H1 (cell line): ENCODE results near the gene IL3. TPM values are rescaled to one million over a fixed set of nuclear protein-coding genes. Genes with fewer than 3 reads are reported as not detected.

Experiments
- CTCF ChIA-PET: fragments of 300-600 bp; sonication (Branson Sonifier 250); formaldehyde crosslinking; loops from one replicate; lab custom pipeline; 2021; ENCODE audit not compliant: partially characterized antibody; lab: Charles Lee
- POLR2A ChIA-PET: fragments of 300-600 bp; sonication (Branson Sonifier 250); formaldehyde crosslinking; loops from one replicate; lab custom pipeline; 2021; ENCODE audit warnings: inconsistent platforms; ENCODE audit not compliant: partially characterized antibody; lab: Charles Lee
- DNase-seq, 2 experiments: peaks; one replicate each; pipeline versions ENCODE4 v3.0.0 to v3.0.0-alpha.2; 2010 to 2022; ENCODE audit warnings: low spot score in 2 of 2, low read depth in 1 of 2, mixed read lengths in 1 of 2
- FAIRE-seq: peaks from 2 replicates; lab custom pipeline; 2011; peaks lifted over from hg19 to GRCh38; lab: Jason Lieb, UNC
- H2AFZ ChIP-seq: 2 replicates; pipeline ENCODE4 v1.8.1; 2012; ENCODE audit warnings: low read length, inconsistent platforms
- H2AK5ac ChIP-seq: 2 replicates; pipeline ENCODE4 v1.6.1; 2013; ENCODE audit warnings: low read depth, low read length
- H2BK120ac ChIP-seq: replicated peaks from 2 replicates; pipeline ENCODE3; 2013; ENCODE audit warnings: low read depth, low read length, inconsistent platforms
- H2BK12ac ChIP-seq: 2 replicates; pipeline ENCODE4 v1.6.1; 2013; ENCODE audit warnings: low read depth, low read length
- H2BK15ac ChIP-seq: 2 replicates; pipeline ENCODE4 v1.6.1; 2013; ENCODE audit warnings: low read length
- H2BK20ac ChIP-seq: 2 replicates; pipeline ENCODE4 v1.6.1; 2013; ENCODE audit warnings: low read length
- H2BK5ac ChIP-seq: 2 replicates; pipeline ENCODE4 v1.6.1; 2013; ENCODE audit warnings: low read depth, low read length
- H3K14ac ChIP-seq: 2 replicates; pipeline ENCODE4 v1.6.1; 2013; ENCODE audit warnings: inconsistent platforms; ENCODE audit not compliant: insufficient read length
- H3K18ac ChIP-seq: 2 replicates; pipeline ENCODE4 v1.6.1; 2013; ENCODE audit warnings: low read length; ENCODE audit errors: extremely low read depth
- H3K23ac ChIP-seq: 2 replicates; pipeline ENCODE4 v1.6.1; 2013; ENCODE audit warnings: inconsistent platforms; ENCODE audit not compliant: insufficient read length
- H3K23me2 ChIP-seq: 2 replicates; pipeline ENCODE4 v1.6.1; 2013; ENCODE audit warnings: low read depth, low read length
- H3K27ac ChIP-seq: 2 replicates; pipeline ENCODE4 v1.6.1; 2011; ENCODE audit warnings: low read depth, low read length, inconsistent platforms
- H3K27me3 ChIP-seq, 4 experiments: replicated peaks in 1 of 4; 1 replicate in 1 of 4; 2 replicates in 3 of 4; pipeline versions ENCODE4 v1.6.1 to v1.8.1; 2011 to 2013; ENCODE audit warnings: low read length in 3 of 4, mild to moderate bottlenecking in 3 of 4, inconsistent platforms in 2 of 4, mixed read lengths in 2 of 4, moderate library complexity in 1 of 4; ENCODE audit not compliant: control insufficient read depth in 3 of 4, insufficient read depth in 3 of 4; ENCODE audit errors: extremely low read depth in 1 of 4
- H3K36me3 ChIP-seq, 4 experiments: 2 replicates each; pipeline versions ENCODE4 v1.6.1 to v1.8.1; 2011 to 2013; ENCODE audit warnings: mild to moderate bottlenecking in 4 of 4, low read length in 3 of 4, moderate library complexity in 2 of 4, control low read depth in 1 of 4, inconsistent platforms in 1 of 4; ENCODE audit not compliant: insufficient read depth in 4 of 4, control insufficient read depth in 2 of 4
- H3K4ac ChIP-seq: replicated peaks from 2 replicates; pipeline ENCODE3; 2013; ENCODE audit warnings: low read length, low read depth, mixed read lengths, inconsistent platforms; ENCODE audit not compliant: insufficient read length
- H3K4me1 ChIP-seq, 4 experiments: replicated peaks in 1 of 4; 1 replicate in 1 of 4; 2 replicates in 3 of 4; pipeline versions ENCODE4 v1.6.1 to v1.8.1; 2011 to 2013; ENCODE audit warnings: low read length in 3 of 4, inconsistent platforms in 2 of 4, mixed read lengths in 1 of 4; ENCODE audit not compliant: insufficient read depth in 4 of 4, control insufficient read depth in 3 of 4
- H3K4me2 ChIP-seq, 2 experiments: 2 replicates each; pipeline versions ENCODE4 v1.6.1 to v1.8.1; 2011 to 2013; ENCODE audit warnings: low read depth in 2 of 2, low read length in 2 of 2, control low read depth in 1 of 2, inconsistent platforms in 1 of 2, mild to moderate bottlenecking in 1 of 2; ENCODE audit not compliant: insufficient read depth in 1 of 2
- H3K4me3 ChIP-seq, 4 experiments: fragments of 200-600, 300-600 bp in 1 of 4; sonication (generic), shearing (Covaris generic), sonication (Bioruptor Twin) in 1 of 4; 2 replicates each; pipeline versions ENCODE4 v1.5.1 to v1.8.1; 2011 to 2016; ENCODE audit warnings: low read length in 4 of 4, low read depth in 3 of 4, control low read depth in 2 of 4, inconsistent platforms in 2 of 4, mild to moderate bottlenecking in 2 of 4, mixed read lengths in 1 of 4, moderate library complexity in 1 of 4; ENCODE audit not compliant: insufficient read depth in 2 of 4; ENCODE audit errors: extremely low read depth in 1 of 4
- H3K56ac ChIP-seq: replicated peaks from 2 replicates; pipeline ENCODE3; 2013; ENCODE audit warnings: low read depth, mild to moderate bottlenecking, mixed read lengths, low read length, inconsistent platforms; ENCODE audit not compliant: insufficient read length
- H3K79me1 ChIP-seq: 2 replicates; pipeline ENCODE4 v1.6.1; 2013; ENCODE audit warnings: low read depth, low read length, control low read depth
- H3K79me2 ChIP-seq, 2 experiments: 2 replicates each; pipeline versions ENCODE4 v1.6.1 to v1.8.1; 2012 to 2013; ENCODE audit warnings: low read length in 2 of 2, mild to moderate bottlenecking in 2 of 2, inconsistent platforms in 1 of 2; ENCODE audit not compliant: insufficient read depth in 2 of 2, control insufficient read depth in 1 of 2
- H3K9ac ChIP-seq, 4 experiments: replicated peaks in 1 of 4; 1 replicate in 1 of 4; 2 replicates in 3 of 4; pipeline versions ENCODE4 v1.6.1 to v1.8.1; 2011 to 2013; ENCODE audit warnings: low read depth in 3 of 4, low read length in 3 of 4, control low read depth in 2 of 4, mild to moderate bottlenecking in 2 of 4, moderate library complexity in 2 of 4, inconsistent platforms in 1 of 4; ENCODE audit errors: extremely low read depth in 1 of 4
- H3K9me3 ChIP-seq, 2 experiments: 2 replicates each; pipeline versions ENCODE4 v1.6.1 to v1.8.1; 2012 to 2013; ENCODE audit warnings: mild to moderate bottlenecking in 2 of 2, moderate library complexity in 2 of 2, control low read depth in 1 of 2, inconsistent platforms in 1 of 2, low read depth in 1 of 2, low read length in 1 of 2, mixed read lengths in 1 of 2; ENCODE audit not compliant: insufficient read depth in 2 of 2
- H4K20me1 ChIP-seq, 2 experiments: replicated peaks in 1 of 2; 2 replicates each; pipeline versions ENCODE3 to v1.8.1; 2011 to 2013; ENCODE audit warnings: inconsistent platforms in 2 of 2, low read length in 2 of 2, mild to moderate bottlenecking in 1 of 2; ENCODE audit not compliant: insufficient read depth in 2 of 2, control insufficient read depth in 1 of 2
- H4K5ac ChIP-seq: 2 replicates; pipeline ENCODE4 v1.6.1; 2013; ENCODE audit warnings: low read length, low read depth, mixed read lengths, inconsistent platforms; ENCODE audit not compliant: insufficient read length
- H4K8ac ChIP-seq: 2 replicates; pipeline ENCODE4 v1.8.0; 2013; ENCODE audit warnings: mild to moderate bottlenecking, moderate library complexity, low read length, inconsistent platforms; ENCODE audit not compliant: insufficient read depth; ENCODE audit errors: extremely low read depth
- H4K91ac ChIP-seq: replicated peaks from 2 replicates; pipeline ENCODE3; 2013; ENCODE audit warnings: low read length, mixed read lengths, inconsistent platforms; ENCODE audit not compliant: insufficient read length
- CBX5 ChIP-seq: fragments of 300-800, 300-1000 bp; sonication (generic); IDR thresholded peaks from 2 replicates; pipeline ENCODE4 v1.7.1; 2016; ENCODE audit warnings: antibody characterized with exemption, low read length, low read depth
- CHD2 ChIP-seq: IDR thresholded peaks from 2 replicates; pipeline ENCODE4 v1.6.1; 2012; ENCODE audit warnings: low read length, improper control_type of control experiment
- EZH2 ChIP-seq: fragments of 200-600 bp; sonication (generic); IDR thresholded peaks from 2 replicates; pipeline ENCODE4 v1.7.1; 2012; ENCODE audit warnings: low read depth, mild to moderate bottlenecking, moderate library complexity, low read length, inconsistent platforms; ENCODE audit not compliant: severe bottlenecking
- FOSL1 ChIP-seq: IDR thresholded peaks from 2 replicates; pipeline ENCODE4 v1.6.1; 2011; ENCODE audit warnings: mild to moderate bottlenecking, low read depth, low read length, moderate library complexity; ENCODE audit not compliant: insufficient read depth
- PHF8 ChIP-seq: fragments of 200-600 bp; sonication (generic); conservative IDR thresholded peaks from 2 replicates; pipeline ENCODE4 v1.7.1; 2012; ENCODE audit warnings: low read depth, mild to moderate bottlenecking, inconsistent platforms, low read length, moderate library complexity
- POLR2A ChIP-seq, 2 experiments: IDR thresholded peaks; 1 replicate in 1 of 2; 2 replicates in 1 of 2; pipeline ENCODE4 v1.6.1; 2011; ENCODE audit warnings: low read depth in 2 of 2, low read length in 2 of 2, mild to moderate bottlenecking in 2 of 2; ENCODE audit errors: control extremely low read depth in 1 of 2
- POLR2AphosphoS5 ChIP-seq: IDR thresholded peaks from 2 replicates; pipeline ENCODE4 v1.6.1; 2011; ENCODE audit warnings: low read depth, low read length
- POU5F1 ChIP-seq: IDR thresholded peaks from 2 replicates; pipeline ENCODE4 v1.6.1; 2011; ENCODE audit warnings: low read depth, mild to moderate bottlenecking, low read length, moderate library complexity
- RAD21 ChIP-seq, 2 experiments: IDR thresholded peaks in 1 of 2; conservative IDR thresholded peaks in 1 of 2; 2 replicates each; pipeline ENCODE4 v1.6.1; 2011; ENCODE audit warnings: low read depth in 2 of 2, low read length in 2 of 2, improper control_type of control experiment in 1 of 2, inconsistent platforms in 1 of 2, mild to moderate bottlenecking in 1 of 2, moderate library complexity in 1 of 2
- RXRA ChIP-seq: IDR thresholded peaks from 2 replicates; pipeline ENCODE4 v1.6.1; 2011; ENCODE audit warnings: low read depth, mild to moderate bottlenecking, low read length, moderate library complexity; ENCODE audit not compliant: insufficient read depth
- SAP30 ChIP-seq: fragments of 300-600 bp; sonication (generic); IDR thresholded peaks from 2 replicates; pipeline ENCODE4 v1.7.1; 2012; ENCODE audit warnings: low read length, moderate library complexity, mild to moderate bottlenecking, inconsistent platforms; ENCODE audit not compliant: insufficient read depth, insufficient replicate concordance
- SIRT6 ChIP-seq: IDR thresholded peaks from one replicate; pipeline ENCODE4 v1.7.1; 2012; ENCODE audit warnings: low read length, inconsistent platforms
- TAF7 ChIP-seq: optimal IDR thresholded peaks from 2 replicates; pipeline ENCODE3; 2011; ENCODE audit warnings: low read depth, mild to moderate bottlenecking, inconsistent platforms, low read length, moderate library complexity, borderline replicate concordance
- WGBS, 2 experiments: shearing (Covaris generic) in 1 of 2; methylation state at CpG; one replicate each; pipeline versions ENCODE4 v1.1.6 to v1.1.7; 2013 to 2015; ENCODE audit warnings: low lambda C conversion rate in 2 of 2, mixed read lengths in 2 of 2, inconsistent platforms in 1 of 2, low coverage in 1 of 2, missing lambda C conversion rate in 1 of 2; ENCODE audit not compliant: insufficient replicate concordance in 2 of 2, insufficient coverage in 1 of 2, insufficient read length in 1 of 2; ENCODE audit errors: extremely low coverage in 1 of 2, missing lambda C conversion rate in 1 of 2; 5-methylcytosine and 5-hydroxymethylcytosine counted together
- polyA plus RNA-seq, 7 experiments: library from polyadenylated mRNA; depleted of rRNA in 3 of 7; stranded (reverse) in 5 of 7; unstranded in 2 of 7; fragments of >200 nt in 5 of 7; fragments of 200-250 nt in 2 of 7; gene quantifications; 1 replicate in 5 of 7; 2 replicates in 1 of 7; 4 replicates in 1 of 7; pipeline versions ENCODE4 v1.2.1 to v1.2.3, GENCODE V29; 2011 to 2013; ENCODE audit warnings: missing spikeins in 2 of 7, mixed read lengths in 2 of 7
- total RNA-seq: library from RNA; stranded (reverse); fragmentation: NEBNext Ultra II Directional; extraction: Animal tissue kit (Norgen Biotek cat#: 25700); gene quantifications from 2 replicates; pipeline ENCODE4 v1.2.1, GENCODE V29; 2021
- TF ChIP-seq, protein P1 (sequence below): IDR thresholded peaks from 2 replicates; pipeline ENCODE4 v1.6.1; 2011; ENCODE audit warnings: low read length, improper control_type of control experiment

IL3 gene
- total and polyA plus RNA-seq, 2 of the 8 experiments (the other 6 are each of a cell fraction or from before 2014, with no cell fraction given): not detected

DNA sequence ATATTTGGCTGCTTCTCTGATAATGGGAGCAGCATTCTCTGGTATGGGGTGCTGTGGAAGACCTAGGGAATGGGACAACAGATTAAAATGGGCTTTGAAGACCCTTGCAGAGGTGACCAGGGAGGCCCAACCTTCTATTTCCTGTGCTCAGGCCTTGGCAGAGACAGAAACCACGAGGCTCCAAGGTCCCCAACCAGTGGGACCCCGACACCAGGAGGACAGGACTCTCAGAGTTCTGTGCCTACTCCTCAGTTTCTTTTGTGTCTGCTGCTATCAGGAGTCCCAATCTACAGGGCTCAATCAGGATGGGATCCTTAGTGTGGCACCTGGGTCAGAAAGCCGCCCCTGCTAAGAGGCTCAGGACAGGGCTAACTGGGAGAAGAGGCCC is 42.5 kb downstream of the IL3 start:
- Histone ChIP-seq H2AK5ac (no peak overlapping the region), H3K4me3 (no peak overlapping the region), H3K23ac (no peak overlapping the region), H3K4me2 (no peak overlapping the region), H2BK20ac (no peak overlapping the region), H3K27ac (no peak overlapping the region), H3K79me2 (no peaks in the 10 kb centered on the region), H3K4me1 (no peaks in the 10 kb centered on the region), H2AFZ (no peak overlapping the region), H3K23me2 (no peaks in the 10 kb centered on the region), H4K20me1 (no peaks in the 10 kb centered on the region), H2BK15ac (no peak overlapping the region), H2BK120ac (no peak overlapping the region), H3K9ac (no peak overlapping the region), H3K9me3 (no peaks in the 10 kb centered on the region), H3K18ac (no peak overlapping the region), H3K36me3 (no peaks in the 10 kb centered on the region), H2BK12ac (no peak overlapping the region), H3K4ac (no peak overlapping the region), H3K14ac (no peak overlapping the region), H2BK5ac (no peak overlapping the region), H4K8ac (no peak overlapping the region), H4K91ac (no peak overlapping the region), H3K27me3 (no peaks in the 10 kb centered on the region), H4K5ac (no peak overlapping the region), H3K79me1 (no peaks in the 10 kb centered on the region), H3K56ac (no peak overlapping the region)
- FAIRE-seq (no peak), DNase-seq (no peak)
- ChIA-PET CTCF (interaction anchor here (1.5 kb wide), 1 partner anchor 40 kb away, joined by 7 read pairs; no protein-coding TSS in a partner anchor), POLR2A (no interaction called here)
- 83% methylated on average over 3 of the region's 3 CpGs; no CpG with 5 or more reads in 1 of the 2 experiments for WGBS, 2 experiments
- TF ChIP-seq FOSL1 (no peak), RXRA (no peak), POLR2A (IDR thresholded peaks at IDR 0.05; ENCODE audit: control extremely low read depth in 1 of 2, low read depth in 2 of 2, low read length in 2 of 2) (no peak), CHD2 (no peak), TAF7 (no peak), POLR2AphosphoS5 (no peak), CBX5 (no peak), SAP30 (no peak), POU5F1 (no peak), SIRT6 (no peak), RAD21 (IDR thresholded peaks at IDR 0.05 in 1 of 2, conservative IDR thresholded peaks at IDR 0.05 in 1 of 2; ENCODE audit: low read depth in 2 of 2, low read length in 2 of 2) (no peak), EZH2 (no peak), PHF8 (no peak)
- TF ChIP-seq, protein P1, sequence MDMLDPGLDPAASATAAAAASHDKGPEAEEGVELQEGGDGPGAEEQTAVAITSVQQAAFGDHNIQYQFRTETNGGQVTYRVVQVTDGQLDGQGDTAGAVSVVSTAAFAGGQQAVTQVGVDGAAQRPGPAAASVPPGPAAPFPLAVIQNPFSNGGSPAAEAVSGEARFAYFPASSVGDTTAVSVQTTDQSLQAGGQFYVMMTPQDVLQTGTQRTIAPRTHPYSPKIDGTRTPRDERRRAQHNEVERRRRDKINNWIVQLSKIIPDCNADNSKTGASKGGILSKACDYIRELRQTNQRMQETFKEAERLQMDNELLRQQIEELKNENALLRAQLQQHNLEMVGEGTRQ: no peak
